HG03442 (cell line): ENCODE data around the gene PSMC1.

Experiments
- ATAC-seq: cut with Tn5 transposase; IDR thresholded peaks from one replicate; pipeline ENCODE4 v1.9.1; 2021; ENCODE audit warnings: mild to moderate bottlenecking, moderate library complexity; ENCODE audit not compliant: unreplicated experiment

Gene PSMC1

DNA sequence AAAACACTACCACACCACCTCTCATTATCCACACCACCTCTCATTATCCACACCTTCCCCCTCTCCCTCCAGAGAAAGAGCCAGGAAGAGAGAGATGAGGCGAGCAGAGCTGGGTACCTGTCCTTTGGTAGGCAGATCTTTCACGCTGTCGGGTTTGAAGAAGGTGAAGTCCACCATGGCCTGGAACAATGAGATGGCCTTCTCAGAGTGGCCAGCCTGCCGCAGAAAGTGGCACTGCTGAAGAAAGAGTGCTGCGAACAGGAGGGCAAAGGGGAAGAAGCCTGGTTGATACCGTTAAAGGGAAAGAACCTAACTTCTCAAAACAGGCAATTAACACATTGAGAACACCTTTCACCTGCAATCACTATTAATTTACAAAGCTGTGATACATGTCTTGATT lies 44.8 kb downstream of the PSMC1 start:
- ATAC-seq = no peak

GRCh38 chr14:90301668-90302090 lies 45.3 kb downstream of the PSMC1 start:
- ATAC-seq = no peak

- no peak for ATAC-seq
These were observed 46.4 kb downstream of the PSMC1 start for GRCh38 chr14:90302529-90303303.

DNA sequence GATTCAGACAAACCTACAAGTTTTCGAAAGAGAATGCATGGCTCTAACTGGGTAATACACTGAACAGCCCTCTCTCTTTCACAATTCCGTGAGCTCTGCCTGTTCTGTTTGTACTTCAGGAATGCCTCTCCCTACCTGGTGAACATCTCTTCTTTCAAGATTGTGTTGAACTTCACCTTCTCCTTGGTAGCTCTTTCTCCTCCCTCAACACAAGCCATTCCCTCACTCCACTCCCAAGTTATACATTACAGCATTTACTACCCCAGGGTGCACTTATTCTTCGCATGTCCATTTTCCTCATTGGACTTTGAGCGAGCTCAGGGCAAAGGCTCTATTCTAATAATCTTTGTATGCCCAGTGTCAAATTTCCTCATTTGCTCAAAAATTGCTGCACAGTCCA lies 47.1 kb downstream of the PSMC1 start:
- no peak for ATAC-seq

DNA sequence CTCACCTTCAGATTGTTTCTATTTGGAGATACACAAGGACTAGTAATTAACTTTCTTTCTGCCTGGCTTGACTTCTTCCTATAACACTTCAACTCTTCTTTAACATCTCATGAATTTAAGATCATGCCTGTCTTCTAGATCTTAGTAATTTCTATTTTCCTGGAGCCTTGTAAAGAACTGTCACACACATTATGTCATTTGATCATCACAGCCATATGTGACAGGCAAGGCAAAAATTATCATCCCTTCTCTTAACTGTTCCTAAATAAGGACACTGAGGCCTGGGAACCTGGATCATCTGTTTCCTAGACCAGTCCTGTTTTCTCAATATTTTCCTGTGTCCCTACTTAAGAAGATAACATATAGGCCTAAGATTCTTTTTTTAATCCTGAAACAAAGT lies 48.1 kb downstream of the PSMC1 start:
- ATAC-seq = no peak

- no peak for ATAC-seq
These were observed 48.8 kb downstream of the PSMC1 start for GRCh38 chr14:90305176-90305601.

- ATAC-seq = no peak
These were observed 52.2 kb downstream of the PSMC1 start for GRCh38 chr14:90308561-90308960.

GRCh38 chr14:90317286-90317685 lies 60.9 kb downstream of the PSMC1 start:
- no peak for ATAC-seq

- ATAC-seq = no peak
These were observed 61.7 kb downstream of the PSMC1 start for GRCh38 chr14:90318016-90318415.

GRCh38 chr14:90319173-90319572 lies 62.8 kb downstream of the PSMC1 start:
- ATAC-seq = no peak

- no peak for ATAC-seq
These were observed 63.5 kb downstream of the PSMC1 start for GRCh38 chr14:90319634-90320541.

DNA sequence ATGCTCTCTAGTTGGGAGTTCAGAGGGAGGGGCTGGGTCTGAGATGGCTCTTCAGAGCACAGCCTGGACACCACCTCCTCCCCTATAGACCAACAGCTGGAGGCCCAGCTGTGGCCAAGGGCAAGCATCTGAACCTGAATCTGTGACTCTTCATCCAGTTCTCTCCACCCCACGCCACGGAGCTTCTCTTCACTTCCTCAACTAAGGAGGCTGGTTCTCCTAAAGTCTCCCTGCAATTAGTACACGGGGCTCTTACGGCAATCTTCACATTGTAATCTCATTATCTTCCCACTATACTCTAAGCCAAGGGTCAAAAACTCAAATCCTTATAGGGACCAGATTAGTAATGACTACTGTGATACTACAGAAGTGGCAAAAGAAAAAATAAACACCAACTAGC lies 65.5 kb downstream of the PSMC1 start:
- no peak for ATAC-seq
